Neuronal stem cell (in vitro differentiated cells): ENCODE results near the gene PCARE.
"Not testable (repeated sequence)": the region's sequence is repeated elsewhere in the genome, so short reads cannot be mapped to it uniquely, and the experiment has no call there.

Experiments used
- DNase-seq: peaks from one replicate; pipeline ENCODE4 v3.0.0-alpha.2; 2013; ENCODE audit warnings: low spot score
- H2AFZ ChIP-seq: one replicate; pipeline ENCODE4 v1.6.1; 2013; ENCODE audit warnings: mild to moderate bottlenecking, low read length, inconsistent platforms
- H2AK5ac ChIP-seq: 2 replicates; pipeline ENCODE4 v1.6.1; 2013; ENCODE audit warnings: low read depth, mild to moderate bottlenecking, inconsistent platforms, low read length, moderate library complexity, mixed read lengths
- H2BK120ac ChIP-seq: 2 replicates; pipeline ENCODE4 v1.6.1; 2013; ENCODE audit warnings: low read depth, mild to moderate bottlenecking, inconsistent platforms, low read length, moderate library complexity, mixed read lengths
- H2BK12ac ChIP-seq: one replicate; pipeline ENCODE4 v1.6.1; 2013; ENCODE audit warnings: low read length, inconsistent platforms
- H2BK15ac ChIP-seq: 2 replicates; pipeline ENCODE4 v1.6.1; 2013; ENCODE audit warnings: mild to moderate bottlenecking, low read length, inconsistent platforms, mixed read lengths
- H2BK5ac ChIP-seq: one replicate; pipeline ENCODE4 v1.6.1; 2013; ENCODE audit warnings: inconsistent platforms, mild to moderate bottlenecking, low read length, moderate library complexity
- H3K14ac ChIP-seq: one replicate; pipeline ENCODE4 v1.6.1; 2013; ENCODE audit warnings: low read length, inconsistent platforms
- H3K18ac ChIP-seq: 2 replicates; pipeline ENCODE4 v1.6.1; 2013; ENCODE audit warnings: low read length, inconsistent platforms
- H3K23ac ChIP-seq: 2 replicates; pipeline ENCODE4 v1.6.1; 2013; ENCODE audit warnings: low read depth, mild to moderate bottlenecking, mixed read lengths, low read length, inconsistent platforms; ENCODE audit not compliant: poor library complexity
- H3K27ac ChIP-seq: replicated peaks from 3 replicates; pipeline ENCODE4 v1.5.1; 2013; ENCODE audit warnings: low read length, inconsistent platforms
- H3K27me3 ChIP-seq, 3 experiments: 2 replicates each; pipeline ENCODE4 v1.6.1; 2013; ENCODE audit warnings: low read length in 3 of 3, mild to moderate bottlenecking in 2 of 3, inconsistent platforms in 1 of 3, low read depth in 1 of 3, mixed read lengths in 1 of 3, moderate library complexity in 1 of 3; ENCODE audit not compliant: control insufficient read depth in 3 of 3, insufficient read depth in 3 of 3
- H3K36me3 ChIP-seq, 2 donors: replicated peaks in 1 of 2; 2 replicates each; pipeline ENCODE4 v1.6.1; 2013; ENCODE audit warnings: low read length in 2 of 2; ENCODE audit not compliant: control insufficient read depth in 2 of 2, insufficient read depth in 2 of 2
- H3K4ac ChIP-seq: 2 replicates; pipeline ENCODE4 v1.6.1; 2013; ENCODE audit warnings: inconsistent platforms, mild to moderate bottlenecking, low read length, moderate library complexity
- H3K4me1 ChIP-seq, 2 donors: 1 replicate in 1 of 2; 2 replicates in 1 of 2; pipeline ENCODE4 v1.6.1; 2013; ENCODE audit warnings: low read length in 2 of 2, low read depth in 1 of 2; ENCODE audit not compliant: control insufficient read depth in 2 of 2, insufficient read depth in 1 of 2
- H3K4me2 ChIP-seq: one replicate; pipeline ENCODE4 v1.6.1; 2013; ENCODE audit warnings: mild to moderate bottlenecking, low read length, inconsistent platforms; ENCODE audit not compliant: insufficient read depth, poor library complexity, severe bottlenecking
- H3K4me3 ChIP-seq, 2 donors: 2 replicates each; pipeline ENCODE4 v1.5.1; 2013; ENCODE audit warnings: low read length in 2 of 2, mild to moderate bottlenecking in 2 of 2, inconsistent platforms in 1 of 2, moderate library complexity in 1 of 2
- H3K79me1 ChIP-seq: one replicate; pipeline ENCODE4 v1.6.1; 2013; ENCODE audit warnings: low read depth, mild to moderate bottlenecking, inconsistent platforms, low read length, moderate library complexity
- H3K9ac ChIP-seq: one replicate; pipeline ENCODE4 v1.6.1; 2013; ENCODE audit warnings: mild to moderate bottlenecking, low read depth, low read length, inconsistent platforms; ENCODE audit not compliant: poor library complexity
- H3K9me3 ChIP-seq, 2 donors: replicated peaks in 1 of 2; 2 replicates each; pipeline versions ENCODE3 to v1.6.1; 2013; ENCODE audit warnings: low read length in 2 of 2, mild to moderate bottlenecking in 2 of 2, inconsistent platforms in 1 of 2, low read depth in 1 of 2, mixed read lengths in 1 of 2, moderate library complexity in 1 of 2; ENCODE audit not compliant: control insufficient read depth in 2 of 2, insufficient read depth in 1 of 2
- H4K8ac ChIP-seq: one replicate; pipeline ENCODE4 v1.6.1; 2013; ENCODE audit warnings: low read depth, mild to moderate bottlenecking, inconsistent platforms, low read length, moderate library complexity
- H4K91ac ChIP-seq: one replicate; pipeline ENCODE4 v1.6.1; 2013; ENCODE audit warnings: low read length, low read depth, mild to moderate bottlenecking, inconsistent platforms; ENCODE audit not compliant: poor library complexity
- WGBS, 2 donors: extraction: QIAGEN DNeasy Blood & Tissue Kit; methylation state at CpG; one replicate each; pipeline ENCODE4 v1.1.7; 2013; ENCODE audit warnings: missing lambda C conversion rate in 2 of 2, mixed read lengths in 1 of 2; ENCODE audit not compliant: insufficient read length in 2 of 2, insufficient replicate concordance in 1 of 2; ENCODE audit errors: extremely low coverage in 2 of 2; 5-methylcytosine and 5-hydroxymethylcytosine counted together

Gene PCARE

DNA sequence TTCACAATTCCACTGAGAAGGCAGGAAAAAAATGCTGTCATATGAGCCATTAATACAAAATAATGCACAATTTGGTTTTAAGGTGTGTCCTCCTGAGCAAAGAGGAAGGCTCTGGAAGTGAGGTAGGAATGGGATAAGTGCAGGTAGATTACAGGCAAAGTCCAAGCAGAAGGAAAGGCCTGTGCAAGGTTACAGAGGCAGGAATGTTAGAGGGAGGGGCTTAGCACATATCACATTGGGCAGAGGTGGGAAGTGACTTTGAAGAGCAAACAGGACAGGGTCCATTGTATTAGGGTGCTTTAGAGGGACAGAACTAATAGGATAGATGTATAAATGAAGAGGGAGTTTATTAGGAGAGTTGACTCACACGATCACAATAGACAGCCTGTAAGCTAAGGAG, 26.2 kb upstream of the PCARE start:
- Histone ChIP-seq H3K9ac (no peak overlapping the region), H3K36me3 (no peaks in the 10 kb centered on the region), H3K27ac (no peak overlapping the region), H2BK15ac (no peak overlapping the region), H3K14ac (no peak overlapping the region), H3K4ac (no peak overlapping the region), H3K4me2 (no peak overlapping the region), H3K27me3 (peaks cover 0 to 5% (median 0%) of the 10 kb centered on the region in 3 experiments), H2AFZ (no peak overlapping the region), H3K4me1 (peaks cover 3 to 4% of the 10 kb centered on the region in 2 donors), H2AK5ac (no peak overlapping the region), H3K9me3 (no peaks in the 10 kb centered on the region), H2BK5ac (no peak overlapping the region), H3K79me1 (no peaks in the 10 kb centered on the region), H4K8ac (no peak overlapping the region), H2BK12ac (no peak overlapping the region), H3K4me3 (no peak overlapping the region), H4K91ac (no peak overlapping the region), H3K18ac (no peak overlapping the region), H2BK120ac (no peak overlapping the region), H3K23ac (no peak overlapping the region)
- WGBS, 2 donors: no CpG with 5 or more reads among the region's 1 CpG
- no peak for DNase-seq

DNA sequence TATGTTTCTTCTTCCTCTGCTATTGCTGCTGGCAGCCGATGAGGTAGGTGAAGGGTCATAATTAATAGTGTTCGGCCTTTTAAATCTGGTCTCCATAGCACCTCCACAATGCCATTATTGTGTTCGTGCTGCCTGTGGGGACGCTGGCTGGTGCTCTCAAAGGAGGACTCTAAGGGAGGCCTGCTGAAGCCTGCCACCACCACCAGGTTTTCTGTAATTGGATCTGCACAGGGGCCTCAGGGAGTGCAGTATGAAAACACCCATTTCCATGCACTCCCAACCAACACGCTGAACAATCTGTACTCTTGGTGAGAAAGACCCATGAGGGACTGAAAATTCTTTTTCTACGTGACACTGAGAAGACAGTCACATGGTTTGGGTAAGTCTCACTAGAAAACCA, 23.2 kb upstream of the PCARE start:
- H2BK5ac ChIP-seq: no peak overlapping the region
- no peak overlapping the region for H3K9ac ChIP-seq
- H3K18ac ChIP-seq: peak overlapping the region; percentile 16
- no peak overlapping the region for H4K91ac ChIP-seq
- no peak overlapping the region for H2BK15ac ChIP-seq
- H3K23ac ChIP-seq: no peak overlapping the region
- peaks cover 0 to 5% (median 0%) of the 10 kb centered on the region in 3 experiments for H3K27me3 ChIP-seq
- no peak overlapping the region for H3K4me3 ChIP-seq
- H3K4me2 ChIP-seq: no peak overlapping the region
- H2BK120ac ChIP-seq: no peak overlapping the region
- H3K4me1 ChIP-seq: peaks cover 3 to 4% of the 10 kb centered on the region in 2 donors
- no peak overlapping the region for H4K8ac ChIP-seq
- H2AFZ ChIP-seq: peak overlapping the region; percentile 34
- H3K4ac ChIP-seq: no peak overlapping the region
- no peak overlapping the region for H2BK12ac ChIP-seq
- no peaks in the 10 kb centered on the region for H3K36me3 ChIP-seq
- no peaks in the 10 kb centered on the region for H3K9me3 ChIP-seq
- H3K14ac ChIP-seq: no peak overlapping the region
- no peak overlapping the region for H2AK5ac ChIP-seq
- no peaks in the 10 kb centered on the region for H3K79me1 ChIP-seq
- H3K27ac ChIP-seq: no peak overlapping the region
- DNase-seq: no peak
- WGBS, 2 donors: no CpG with 5 or more reads among the region's 6 CpGs

DNA sequence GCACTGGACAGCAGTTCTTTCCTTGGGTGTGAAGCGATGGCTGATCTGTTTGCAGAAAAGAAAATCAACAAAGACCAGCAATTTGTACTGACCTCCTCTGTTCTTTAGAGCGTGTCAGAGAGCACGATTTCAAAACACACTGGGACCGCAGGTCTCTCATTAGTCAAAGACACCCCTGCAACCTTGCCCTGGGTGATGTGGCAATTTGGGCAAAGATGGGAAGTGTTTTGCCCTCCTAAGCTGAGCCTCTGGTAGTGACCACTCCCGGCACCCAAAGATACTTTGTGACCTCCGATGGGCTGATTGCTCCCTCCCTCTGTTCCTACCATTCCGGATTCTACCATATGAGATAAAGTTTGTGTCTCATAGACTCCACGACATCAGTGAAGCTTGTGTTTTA, 22.6 kb upstream of the PCARE start:
- WGBS, 2 donors: no CpG with 5 or more reads among the region's 8 CpGs
- Histone ChIP-seq H3K18ac (no peak overlapping the region), H3K4me1 (peaks cover 3 to 4% of the 10 kb centered on the region in 2 donors), H2BK120ac (no peak overlapping the region), H2AFZ (no peak overlapping the region), H3K23ac (no peak overlapping the region), H2BK5ac (no peak overlapping the region), H3K36me3 (no peaks in the 10 kb centered on the region), H2BK15ac (no peak overlapping the region), H4K91ac (no peak overlapping the region), H3K4me2 (no peak overlapping the region), H3K14ac (no peak overlapping the region), H3K27me3 (peaks cover 0 to 2% (median 0%) of the 10 kb centered on the region in 3 experiments), H4K8ac (no peak overlapping the region), H2AK5ac (no peak overlapping the region), H3K27ac (no peak overlapping the region), H2BK12ac (no peak overlapping the region), H3K9ac (no peak overlapping the region), H3K4ac (no peak overlapping the region), H3K4me3 (no peak overlapping the region), H3K79me1 (no peaks in the 10 kb centered on the region), H3K9me3 (no peaks in the 10 kb centered on the region)
- no peak for DNase-seq

DNA sequence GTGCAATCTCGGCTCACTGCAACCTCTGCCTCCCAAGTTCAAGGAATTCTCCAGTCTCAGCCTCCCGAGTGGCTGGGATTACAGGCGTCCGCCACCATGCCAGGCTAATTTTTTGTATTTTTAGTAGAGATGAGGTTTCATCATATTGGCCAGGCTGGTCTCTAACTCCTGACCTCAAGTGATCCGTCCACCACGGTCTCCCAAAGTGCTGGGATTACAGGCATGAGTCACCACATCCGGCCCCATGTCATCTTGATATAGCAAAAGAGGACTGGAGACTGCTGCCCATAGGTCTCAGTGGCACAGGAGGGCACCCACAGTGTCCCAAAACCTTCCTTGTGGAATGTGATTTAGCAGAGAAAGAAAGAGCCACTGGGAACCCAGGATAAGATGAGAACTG, 16.0 kb upstream of the PCARE start:
- no CpG with 5 or more reads among the region's 7 CpGs for WGBS, 2 donors
- not testable (repeated sequence) for H2BK120ac ChIP-seq

More for the DNA sequence above, 16.0 kb upstream of the PCARE start:
- H2AK5ac ChIP-seq, H3K79me1 ChIP-seq, H3K27me3 ChIP-seq, H2AFZ ChIP-seq, H3K23ac ChIP-seq, H3K27ac ChIP-seq, H3K36me3 ChIP-seq, DNase-seq, H3K18ac ChIP-seq, H3K4me2 ChIP-seq, H3K14ac ChIP-seq, H4K91ac ChIP-seq, H3K4me1 ChIP-seq, H2BK15ac ChIP-seq, H3K9ac ChIP-seq, H3K4ac ChIP-seq, H4K8ac ChIP-seq, H3K9me3 ChIP-seq, H3K4me3 ChIP-seq, H2BK12ac ChIP-seq: not testable (repeated sequence)
- H2BK5ac ChIP-seq: peak overlapping the region; percentile 35
